GM15510 (cell line): ENCODE data around the gene BAHCC1.

Experiments
- POLR2A ChIP-seq: IDR thresholded peaks from 3 replicates; pipeline ENCODE4 v1.6.1; 2011; ENCODE audit warnings: borderline replicate concordance; ENCODE audit not compliant: insufficient read length; ENCODE audit errors: extremely low read depth

BAHCC1 gene

GRCh38 chr17:81442791-81443190, 47.5 kb downstream of the BAHCC1 start:
- TF ChIP-seq POLR2A, result no peak

- no peak for TF ChIP-seq POLR2A
Observed at GRCh38 chr17:81443269-81443668, 48.0 kb downstream of the BAHCC1 start.

- TF ChIP-seq POLR2A, result no peak
Observed at GRCh38 chr17:81444610-81445339, 49.5 kb downstream of the BAHCC1 start.

GRCh38 chr17:81445642-81446503, 50.6 kb downstream of the BAHCC1 start:
- no peak for TF ChIP-seq POLR2A

GRCh38 chr17:81447331-81447933, 52.2 kb downstream of the BAHCC1 start:
- TF ChIP-seq POLR2A, result no peak

GRCh38 chr17:81448442-81448841, 53.2 kb downstream of the BAHCC1 start:
- no peak for TF ChIP-seq POLR2A

GRCh38 chr17:81448950-81449349, 53.7 kb downstream of the BAHCC1 start:
- TF ChIP-seq POLR2A, result no peak

GRCh38 chr17:81449351-81449750, 54.1 kb downstream of the BAHCC1 start:
- no peak for TF ChIP-seq POLR2A

GRCh38 chr17:81451823-81452222, 56.6 kb downstream of the BAHCC1 start:
- no peak for TF ChIP-seq POLR2A

- no peak for TF ChIP-seq POLR2A
Observed at GRCh38 chr17:81452551-81452950, 57.3 kb downstream of the BAHCC1 start.

GRCh38 chr17:81453076-81453475, 57.8 kb downstream of the BAHCC1 start:
- TF ChIP-seq POLR2A, result no peak

- TF ChIP-seq POLR2A, result no peak
Observed at GRCh38 chr17:81453712-81454111, 58.5 kb downstream of the BAHCC1 start.

GRCh38 chr17:81454473-81454872, 59.2 kb downstream of the BAHCC1 start:
- no peak for TF ChIP-seq POLR2A

- TF ChIP-seq POLR2A, result no peak
Observed at GRCh38 chr17:81455387-81455786, 60.1 kb downstream of the BAHCC1 start.

GRCh38 chr17:81456091-81456490, 60.8 kb downstream of the BAHCC1 start:
- TF ChIP-seq POLR2A, result no peak
